Kidney epithelial cell (primary cell): ENCODE measurements around the gene TOMM22. TPM values are rescaled to one million over a fixed set of nuclear protein-coding genes. Genes with fewer than 3 reads are reported as not detected.

Experiments used
- DNase-seq: peaks from one replicate; pipeline ENCODE4 v3.0.0-alpha.2; 2010; ENCODE audit warnings: low read depth
- H3K27me3 ChIP-seq: 2 replicates; pipeline ENCODE4 v1.6.0; 2011; ENCODE audit warnings: low read length; ENCODE audit not compliant: control insufficient read depth, insufficient read depth
- H3K36me3 ChIP-seq: 2 replicates; pipeline ENCODE4 v1.5.1; 2011; ENCODE audit warnings: low read length; ENCODE audit not compliant: control insufficient read depth, insufficient read depth
- H3K4me3 ChIP-seq: 2 replicates; pipeline ENCODE4 v1.5.1; 2011; ENCODE audit warnings: low read depth, mild to moderate bottlenecking, control low read depth, low read length
- CTCF ChIP-seq: IDR thresholded peaks from 2 replicates; pipeline ENCODE4 v1.5.1; 2011; ENCODE audit warnings: mild to moderate bottlenecking, moderate library complexity, low read length, control low read depth, inconsistent platforms; ENCODE audit not compliant: insufficient read depth, poor library complexity, severe bottlenecking
- total RNA-seq: library from RNA; depleted of rRNA; stranded (reverse); fragments of >200 nt; gene quantifications from 2 replicates; pipeline ENCODE4 v1.2.3, GENCODE V29; 2015

Gene TOMM22
- total RNA-seq, 1 donor from 2014 or later, result 56.4 TPM

- no peak for TF ChIP-seq CTCF
- DNase-seq, result no peak
- Histone ChIP-seq H3K4me3 (no peak overlapping the region), H3K27me3 (no peaks in the 10 kb centered on the region), H3K36me3 (peaks cover 8% of the 10 kb centered on the region)
These were observed 4.0 kb downstream of the TOMM22 start for GRCh38 chr22:38685761-38686160.

DNA sequence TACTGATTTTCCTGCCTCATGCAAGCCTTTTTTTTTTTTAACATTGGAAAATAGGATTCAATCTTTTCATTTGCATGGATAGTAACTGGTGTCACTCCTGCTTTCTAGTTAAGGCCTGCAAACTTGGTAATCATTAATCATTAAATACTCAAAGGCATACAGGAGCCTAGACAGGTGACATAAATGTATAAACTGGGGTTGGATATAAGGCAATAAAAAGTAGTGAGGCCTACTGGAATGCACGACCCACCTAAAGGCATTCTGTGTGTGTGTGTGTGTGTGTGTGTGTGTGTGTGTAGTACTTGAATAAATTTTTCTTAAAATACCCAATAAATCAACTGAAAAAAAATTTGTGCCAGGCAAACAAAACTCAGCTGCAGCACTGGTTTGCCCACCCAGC, 7.9 kb downstream of the TOMM22 start:
- no peak for DNase-seq
- Histone ChIP-seq H3K4me3 (no peak overlapping the region), H3K36me3 (peaks cover 8% of the 10 kb centered on the region), H3K27me3 (no peaks in the 10 kb centered on the region)
- TF ChIP-seq CTCF, result no peak

DNA sequence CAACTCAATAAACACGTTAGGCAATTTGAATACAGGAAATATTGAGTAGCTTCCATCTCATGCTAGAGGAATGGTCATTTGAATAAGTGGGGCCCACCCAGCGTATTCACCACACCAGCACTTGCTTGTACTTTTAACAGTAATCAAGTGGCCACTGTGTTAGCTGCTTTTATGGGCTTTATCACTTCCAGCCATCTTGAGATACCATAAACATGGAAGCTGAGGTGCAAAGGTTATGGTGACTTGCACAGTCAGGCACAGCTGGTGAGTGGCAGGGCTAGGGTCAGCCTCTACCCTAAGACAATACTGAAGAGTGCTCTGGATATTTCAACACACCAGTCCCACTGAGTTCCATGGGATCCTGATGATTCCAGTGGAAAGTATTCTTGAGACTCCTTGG, 12.3 kb downstream of the TOMM22 start:
- peaks cover under 1% of the 10 kb centered on the region for H3K36me3 ChIP-seq
- no peaks in the 10 kb centered on the region for H3K27me3 ChIP-seq
- TF ChIP-seq CTCF, result no peak
- DNase-seq, result no peak
- H3K4me3 ChIP-seq, result no peak overlapping the region

GRCh38 chr22:38694940-38695339, 13.2 kb downstream of the TOMM22 start:
- no peak for TF ChIP-seq CTCF
- no peaks in the 10 kb centered on the region for H3K36me3 ChIP-seq
- no peak for DNase-seq
- no peak overlapping the region for H3K4me3 ChIP-seq
- H3K27me3 ChIP-seq, result no peaks in the 10 kb centered on the region

DNA sequence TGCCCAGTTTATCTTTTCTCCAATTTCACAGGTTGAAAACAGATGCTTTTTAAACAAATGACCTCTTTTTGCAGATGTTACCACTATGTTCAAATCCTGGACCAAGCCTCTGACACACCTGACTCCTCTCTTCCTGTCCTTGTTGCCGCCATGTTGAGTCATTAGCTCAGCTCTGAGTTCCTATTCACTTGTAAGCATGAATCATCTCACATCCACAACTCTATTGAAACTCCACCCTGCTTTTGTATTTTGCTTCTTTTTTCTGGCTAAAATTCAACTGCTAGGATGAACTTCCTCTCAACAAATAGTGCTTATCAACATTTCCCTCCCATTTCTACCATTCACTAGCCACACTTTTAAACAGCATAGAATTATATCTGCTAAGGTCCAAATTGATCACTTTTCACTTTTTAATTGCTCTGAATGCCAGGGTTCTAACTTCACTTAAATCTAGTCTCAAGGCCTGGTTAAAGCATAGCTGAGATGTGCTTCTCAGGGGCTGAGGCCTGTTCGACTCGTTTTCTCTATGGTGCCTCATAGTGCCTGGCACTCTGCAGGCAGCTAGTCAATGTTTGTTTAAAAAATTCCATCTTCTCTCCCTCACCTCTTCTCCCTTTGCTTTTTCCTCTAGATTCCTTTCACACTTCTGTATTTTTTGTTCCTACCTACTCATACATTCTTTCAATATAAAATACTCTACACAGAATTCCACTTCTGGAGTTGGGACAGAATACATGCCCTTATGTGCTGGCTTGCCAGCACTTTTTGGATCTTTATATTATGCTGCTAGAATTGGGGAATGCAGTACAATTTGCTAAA, 15.1 kb downstream of the TOMM22 start:
- peak; percentile 77 for DNase-seq
- Histone ChIP-seq H3K27me3 (no peaks in the 10 kb centered on the region), H3K4me3 (no peak overlapping the region), H3K36me3 (no peaks in the 10 kb centered on the region)
- no peak for TF ChIP-seq CTCF
